ENCODE data around the gene BANF1. TPM values are rescaled to one million over a fixed set of nuclear protein-coding genes. Genes with fewer than 3 reads are reported as not detected.

Gene BANF1
- total and polyA plus RNA-seq, 9 of the 15 experiments (the other 6 are each of a cell fraction or from before 2014, with no cell fraction given), result 108 to 651 (median 263) TPM

DNA sequence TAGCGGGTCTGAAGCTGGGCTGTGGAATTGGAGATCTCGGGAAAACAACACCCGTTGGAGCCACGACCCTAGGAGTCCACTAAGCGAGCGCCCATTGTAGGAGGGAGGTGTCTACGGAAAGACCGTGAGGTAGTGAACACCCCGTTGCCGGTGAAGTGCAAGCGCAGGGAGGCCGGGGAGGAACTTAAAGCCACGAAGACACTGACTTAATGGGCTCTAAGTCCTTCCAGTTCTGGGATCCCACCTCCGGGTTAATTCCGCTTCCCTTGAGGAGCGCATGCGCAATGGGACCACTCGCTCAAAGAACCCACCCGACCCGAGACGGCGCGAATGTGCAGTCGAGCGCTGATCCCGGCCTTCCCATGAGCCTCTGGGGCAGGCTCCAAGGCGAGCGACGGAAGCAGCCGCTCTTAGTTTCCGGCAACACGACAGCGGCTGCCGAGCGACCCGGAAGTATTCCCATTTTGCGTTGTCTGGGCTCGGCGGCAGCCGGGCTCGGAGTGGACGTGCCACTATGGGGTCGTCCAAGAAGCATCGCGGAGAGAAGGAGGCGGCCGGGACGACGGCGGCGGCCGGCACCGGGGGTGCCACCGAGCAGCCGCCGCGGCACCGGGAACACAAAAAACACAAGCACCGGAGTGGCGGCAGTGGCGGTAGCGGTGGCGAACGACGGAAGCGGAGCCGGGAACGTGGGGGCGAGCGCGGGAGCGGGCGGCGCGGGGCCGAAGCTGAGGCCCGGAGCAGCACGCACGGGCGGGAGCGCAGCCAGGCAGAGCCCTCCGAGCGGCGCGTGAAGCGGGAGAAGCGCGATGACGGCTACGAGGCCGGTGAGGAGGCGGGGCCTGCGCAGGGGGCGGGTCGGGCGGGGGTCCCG lies 40.8 kb upstream of the BANF1 start, which contains the start of gene SART1 (continued):
- TF ChIP-seq, protein P1, sequence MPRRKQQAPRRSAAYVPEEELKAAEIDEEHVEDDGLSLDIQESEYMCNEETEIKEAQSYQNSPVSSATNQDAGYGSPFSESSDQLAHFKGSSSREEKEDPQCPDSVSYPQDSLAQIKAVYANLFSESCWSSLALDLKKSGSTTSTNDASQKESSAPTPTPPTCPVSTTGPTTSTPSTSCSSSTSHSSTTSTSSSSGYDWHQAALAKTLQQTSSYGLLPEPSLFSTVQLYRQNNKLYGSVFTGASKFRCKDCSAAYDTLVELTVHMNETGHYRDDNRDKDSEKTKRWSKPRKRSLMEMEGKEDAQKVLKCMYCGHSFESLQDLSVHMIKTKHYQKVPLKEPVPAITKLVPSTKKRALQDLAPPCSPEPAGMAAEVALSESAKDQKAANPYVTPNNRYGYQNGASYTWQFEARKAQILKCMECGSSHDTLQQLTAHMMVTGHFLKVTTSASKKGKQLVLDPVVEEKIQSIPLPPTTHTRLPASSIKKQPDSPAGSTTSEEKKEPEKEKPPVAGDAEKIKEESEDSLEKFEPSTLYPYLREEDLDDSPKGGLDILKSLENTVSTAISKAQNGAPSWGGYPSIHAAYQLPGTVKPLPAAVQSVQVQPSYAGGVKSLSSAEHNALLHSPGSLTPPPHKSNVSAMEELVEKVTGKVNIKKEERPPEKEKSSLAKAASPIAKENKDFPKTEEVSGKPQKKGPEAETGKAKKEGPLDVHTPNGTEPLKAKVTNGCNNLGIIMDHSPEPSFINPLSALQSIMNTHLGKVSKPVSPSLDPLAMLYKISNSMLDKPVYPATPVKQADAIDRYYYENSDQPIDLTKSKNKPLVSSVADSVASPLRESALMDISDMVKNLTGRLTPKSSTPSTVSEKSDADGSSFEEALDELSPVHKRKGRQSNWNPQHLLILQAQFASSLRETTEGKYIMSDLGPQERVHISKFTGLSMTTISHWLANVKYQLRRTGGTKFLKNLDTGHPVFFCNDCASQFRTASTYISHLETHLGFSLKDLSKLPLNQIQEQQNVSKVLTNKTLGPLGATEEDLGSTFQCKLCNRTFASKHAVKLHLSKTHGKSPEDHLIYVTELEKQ (CRISPR knock-in tag; IDR thresholded peaks at IDR 0.05), result no peak
- TF ChIP-seq, protein P2, sequence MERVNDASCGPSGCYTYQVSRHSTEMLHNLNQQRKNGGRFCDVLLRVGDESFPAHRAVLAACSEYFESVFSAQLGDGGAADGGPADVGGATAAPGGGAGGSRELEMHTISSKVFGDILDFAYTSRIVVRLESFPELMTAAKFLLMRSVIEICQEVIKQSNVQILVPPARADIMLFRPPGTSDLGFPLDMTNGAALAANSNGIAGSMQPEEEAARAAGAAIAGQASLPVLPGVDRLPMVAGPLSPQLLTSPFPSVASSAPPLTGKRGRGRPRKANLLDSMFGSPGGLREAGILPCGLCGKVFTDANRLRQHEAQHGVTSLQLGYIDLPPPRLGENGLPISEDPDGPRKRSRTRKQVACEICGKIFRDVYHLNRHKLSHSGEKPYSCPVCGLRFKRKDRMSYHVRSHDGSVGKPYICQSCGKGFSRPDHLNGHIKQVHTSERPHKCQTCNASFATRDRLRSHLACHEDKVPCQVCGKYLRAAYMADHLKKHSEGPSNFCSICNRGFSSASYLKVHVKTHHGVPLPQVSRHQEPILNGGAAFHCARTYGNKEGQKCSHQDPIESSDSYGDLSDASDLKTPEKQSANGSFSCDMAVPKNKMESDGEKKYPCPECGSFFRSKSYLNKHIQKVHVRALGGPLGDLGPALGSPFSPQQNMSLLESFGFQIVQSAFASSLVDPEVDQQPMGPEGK (CRISPR knock-in tag; IDR thresholded peaks at IDR 0.05; ENCODE audit: borderline replicate concordance), result no peak
- TF ChIP-seq ZNF79 (CRISPR knock-in tag; IDR thresholded peaks at IDR 0.05; ENCODE audit: low read depth), result no peak
- TF ChIP-seq ZNF274 (IDR thresholded peaks at IDR 0.05; ENCODE audit: borderline replicate concordance, low read depth, low read length), result no peak
- no peak for TF ChIP-seq TCFL5 (CRISPR knock-in tag; conservative IDR thresholded peaks at IDR 0.05)
- no peak for TF ChIP-seq ZNF311 (CRISPR knock-in tag; IDR thresholded peaks at IDR 0.05)
- TF ChIP-seq, protein P3, sequence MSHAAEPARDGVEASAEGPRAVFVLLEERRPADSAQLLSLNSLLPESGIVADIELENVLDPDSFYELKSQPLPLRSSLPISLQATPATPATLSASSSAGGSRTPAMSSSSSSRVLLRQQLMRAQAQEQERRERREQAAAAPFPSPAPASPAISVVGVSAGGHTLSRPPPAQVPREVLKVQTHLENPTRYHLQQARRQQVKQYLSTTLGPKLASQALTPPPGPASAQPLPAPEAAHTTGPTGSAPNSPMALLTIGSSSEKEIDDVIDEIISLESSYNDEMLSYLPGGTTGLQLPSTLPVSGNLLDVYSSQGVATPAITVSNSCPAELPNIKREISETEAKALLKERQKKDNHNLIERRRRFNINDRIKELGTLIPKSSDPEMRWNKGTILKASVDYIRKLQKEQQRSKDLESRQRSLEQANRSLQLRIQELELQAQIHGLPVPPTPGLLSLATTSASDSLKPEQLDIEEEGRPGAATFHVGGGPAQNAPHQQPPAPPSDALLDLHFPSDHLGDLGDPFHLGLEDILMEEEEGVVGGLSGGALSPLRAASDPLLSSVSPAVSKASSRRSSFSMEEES (CRISPR knock-in tag; IDR thresholded peaks at IDR 0.05), result no peak
- TF ChIP-seq SP1 (CRISPR knock-in tag; IDR thresholded peaks at IDR 0.05), result peak; percentile 76
- TF ChIP-seq, protein P4, sequence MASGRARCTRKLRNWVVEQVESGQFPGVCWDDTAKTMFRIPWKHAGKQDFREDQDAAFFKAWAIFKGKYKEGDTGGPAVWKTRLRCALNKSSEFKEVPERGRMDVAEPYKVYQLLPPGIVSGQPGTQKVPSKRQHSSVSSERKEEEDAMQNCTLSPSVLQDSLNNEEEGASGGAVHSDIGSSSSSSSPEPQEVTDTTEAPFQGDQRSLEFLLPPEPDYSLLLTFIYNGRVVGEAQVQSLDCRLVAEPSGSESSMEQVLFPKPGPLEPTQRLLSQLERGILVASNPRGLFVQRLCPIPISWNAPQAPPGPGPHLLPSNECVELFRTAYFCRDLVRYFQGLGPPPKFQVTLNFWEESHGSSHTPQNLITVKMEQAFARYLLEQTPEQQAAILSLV (tag; IDR thresholded peaks at IDR 0.05), result no peak
- no peak for TF ChIP-seq CBFA2T3 (IDR thresholded peaks at IDR 0.05)
- TF ChIP-seq, protein P5, sequence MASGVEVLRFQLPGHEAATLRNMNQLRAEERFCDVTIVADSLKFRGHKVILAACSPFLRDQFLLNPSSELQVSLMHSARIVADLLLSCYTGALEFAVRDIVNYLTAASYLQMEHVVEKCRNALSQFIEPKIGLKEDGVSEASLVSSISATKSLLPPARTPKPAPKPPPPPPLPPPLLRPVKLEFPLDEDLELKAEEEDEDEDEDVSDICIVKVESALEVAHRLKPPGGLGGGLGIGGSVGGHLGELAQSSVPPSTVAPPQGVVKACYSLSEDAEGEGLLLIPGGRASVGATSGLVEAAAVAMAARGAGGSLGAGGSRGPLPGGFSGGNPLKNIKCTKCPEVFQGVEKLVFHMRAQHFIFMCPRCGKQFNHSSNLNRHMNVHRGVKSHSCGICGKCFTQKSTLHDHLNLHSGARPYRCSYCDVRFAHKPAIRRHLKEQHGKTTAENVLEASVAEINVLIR (CRISPR knock-in tag; IDR thresholded peaks at IDR 0.05), result peak; percentile 30; the same call in 1 of the 2 replicates
- no peak for TF ChIP-seq RBM22 (IDR thresholded peaks at IDR 0.05; ENCODE audit: low read depth, low read length, poor library complexity, severe bottlenecking)
- no peak for TF ChIP-seq ZNF217 (CRISPR knock-in tag; IDR thresholded peaks at IDR 0.05)
- no peak for TF ChIP-seq HNRNPUL1 (IDR thresholded peaks at IDR 0.05; ENCODE audit: low read length)
- no peak for TF ChIP-seq LARP7 (IDR thresholded peaks at IDR 0.05)
- peak; percentile 94 for TF ChIP-seq SAP30 (IDR thresholded peaks at IDR 0.05; ENCODE audit: borderline replicate concordance, insufficient read depth, low read depth, low read length, poor library complexity, severe bottlenecking)
- TF ChIP-seq, protein P6, sequence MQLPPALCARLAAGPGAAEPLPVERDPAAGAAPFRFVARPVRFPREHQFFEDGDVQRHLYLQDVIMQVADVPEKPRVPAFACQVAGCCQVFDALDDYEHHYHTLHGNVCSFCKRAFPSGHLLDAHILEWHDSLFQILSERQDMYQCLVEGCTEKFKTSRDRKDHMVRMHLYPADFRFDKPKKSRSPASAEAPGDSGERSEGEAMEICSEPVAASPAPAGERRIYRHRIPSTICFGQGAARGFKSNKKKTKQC (CRISPR knock-in tag; IDR thresholded peaks at IDR 0.05), result peak; percentile 39; the same call in 1 of the 2 replicates
